Measurements from ENCODE around the gene ATP5MC3. TPM values are rescaled to one million over a fixed set of nuclear protein-coding genes. Genes with fewer than 3 reads are reported as not detected.

The ATP5MC3 gene
- total RNA-seq, 1 experiment from 2014 or later = 287 TPM

- BruUV-seq (replicated peaks) = no TSS peak
- DNase-seq (ENCODE audit: low read depth, low spot score) (no peak), ATAC-seq (no peak)
- ChIA-PET POLR2A (no interaction called here), CTCF (interaction anchor here (0.5 to 0.7 kb wide), 2 partner anchors 34 to 88 kb away, joined by 3 to 8 read pairs; no protein-coding TSS in a partner anchor)
- Histone ChIP-seq H3K9me3 (ENCODE audit: control insufficient read depth, insufficient read depth, low read depth, low read length) (no peaks in the 10 kb centered on the region), H3K4me1 (ENCODE audit: control insufficient read depth, insufficient read depth, low read length) (no peaks in the 10 kb centered on the region), H3K27ac (ENCODE audit: low read length) (no peak overlapping the region), H3K27me3 (ENCODE audit: control insufficient read depth, insufficient read depth, low read length) (no peaks in the 10 kb centered on the region; the same call in none of the 2 replicates), H3K36me3 (ENCODE audit: control insufficient read depth, insufficient read depth, low read length) (no peaks in the 10 kb centered on the region), H3K4me3 (ENCODE audit: low read depth in 2 of 2, low read length in 2 of 2) (no peak overlapping the region)
- TF ChIP-seq CTCF (IDR thresholded peaks at IDR 0.05) = no peak
- no peak for TF ChIP-seq SIN3A (IDR thresholded peaks at IDR 0.05; ENCODE audit: borderline replicate concordance, insufficient read depth, low read depth, low read length)
- TF ChIP-seq POLR2AphosphoS5 (IDR thresholded peaks at IDR 0.05; ENCODE audit: low read depth, low read length) = no peak
- TF ChIP-seq, protein P1, sequence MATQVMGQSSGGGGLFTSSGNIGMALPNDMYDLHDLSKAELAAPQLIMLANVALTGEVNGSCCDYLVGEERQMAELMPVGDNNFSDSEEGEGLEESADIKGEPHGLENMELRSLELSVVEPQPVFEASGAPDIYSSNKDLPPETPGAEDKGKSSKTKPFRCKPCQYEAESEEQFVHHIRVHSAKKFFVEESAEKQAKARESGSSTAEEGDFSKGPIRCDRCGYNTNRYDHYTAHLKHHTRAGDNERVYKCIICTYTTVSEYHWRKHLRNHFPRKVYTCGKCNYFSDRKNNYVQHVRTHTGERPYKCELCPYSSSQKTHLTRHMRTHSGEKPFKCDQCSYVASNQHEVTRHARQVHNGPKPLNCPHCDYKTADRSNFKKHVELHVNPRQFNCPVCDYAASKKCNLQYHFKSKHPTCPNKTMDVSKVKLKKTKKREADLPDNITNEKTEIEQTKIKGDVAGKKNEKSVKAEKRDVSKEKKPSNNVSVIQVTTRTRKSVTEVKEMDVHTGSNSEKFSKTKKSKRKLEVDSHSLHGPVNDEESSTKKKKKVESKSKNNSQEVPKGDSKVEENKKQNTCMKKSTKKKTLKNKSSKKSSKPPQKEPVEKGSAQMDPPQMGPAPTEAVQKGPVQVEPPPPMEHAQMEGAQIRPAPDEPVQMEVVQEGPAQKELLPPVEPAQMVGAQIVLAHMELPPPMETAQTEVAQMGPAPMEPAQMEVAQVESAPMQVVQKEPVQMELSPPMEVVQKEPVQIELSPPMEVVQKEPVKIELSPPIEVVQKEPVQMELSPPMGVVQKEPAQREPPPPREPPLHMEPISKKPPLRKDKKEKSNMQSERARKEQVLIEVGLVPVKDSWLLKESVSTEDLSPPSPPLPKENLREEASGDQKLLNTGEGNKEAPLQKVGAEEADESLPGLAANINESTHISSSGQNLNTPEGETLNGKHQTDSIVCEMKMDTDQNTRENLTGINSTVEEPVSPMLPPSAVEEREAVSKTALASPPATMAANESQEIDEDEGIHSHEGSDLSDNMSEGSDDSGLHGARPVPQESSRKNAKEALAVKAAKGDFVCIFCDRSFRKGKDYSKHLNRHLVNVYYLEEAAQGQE (IDR thresholded peaks at IDR 0.05; ENCODE audit: insufficient read depth in 1 of 2, low read depth in 2 of 2, low read length in 1 of 2) = no peak
- TF ChIP-seq TCF7L2 (IDR thresholded peaks at IDR 0.05; ENCODE audit: low read depth, low read length) = no peak
- in situ Hi-C loops (cut with HindIII; ENCODE audit: low pct_unique_long_range_greater_than_20kb, low sequenced_read_pairs) (no loop called here), intact Hi-C loops (cut with micrococcal nuclease; ENCODE audit: unreplicated experiment) (no loop called here)
These were observed 26.4 kb upstream of the ATP5MC3 start for GRCh38 chr2:175207741-175208438.

GRCh38 chr2:175206866-175207265 is 25.4 kb upstream of the ATP5MC3 start:
- H3K9me3 ChIP-seq (ENCODE audit: control insufficient read depth, insufficient read depth, low read depth, low read length) = no peaks in the 10 kb centered on the region
- no TSS peak for BruUV-seq (replicated peaks)
- H3K4me1 ChIP-seq (ENCODE audit: control insufficient read depth, insufficient read depth, low read length) = no peaks in the 10 kb centered on the region
- ATAC-seq (no peak), DNase-seq (ENCODE audit: low read depth, low spot score) (no peak)
- POLR2A ChIA-PET = no interaction called here
- no peaks in the 10 kb centered on the region for H3K36me3 ChIP-seq (ENCODE audit: control insufficient read depth, insufficient read depth, low read length)
- H3K4me3 ChIP-seq (ENCODE audit: low read depth in 2 of 2, low read length in 2 of 2) = no peak overlapping the region
- in situ Hi-C loops (cut with HindIII; ENCODE audit: low pct_unique_long_range_greater_than_20kb, low sequenced_read_pairs) = no loop called here
- intact Hi-C loops (cut with micrococcal nuclease; ENCODE audit: unreplicated experiment) = no loop called here
- CTCF ChIA-PET = no interaction called here
- no peaks in the 10 kb centered on the region; the same call in 1 of the 2 replicates for H3K27me3 ChIP-seq (ENCODE audit: control insufficient read depth, insufficient read depth, low read length)
- H3K27ac ChIP-seq (ENCODE audit: low read length) = no peak overlapping the region
- TF ChIP-seq POLR2AphosphoS5 (IDR thresholded peaks at IDR 0.05; ENCODE audit: low read depth, low read length) = no peak
- TF ChIP-seq CTCF (IDR thresholded peaks at IDR 0.05) = no peak
- TF ChIP-seq TCF7L2 (IDR thresholded peaks at IDR 0.05; ENCODE audit: low read depth, low read length) = no peak
- TF ChIP-seq, protein P1 (IDR thresholded peaks at IDR 0.05; ENCODE audit: insufficient read depth in 1 of 2, low read depth in 2 of 2, low read length in 1 of 2) = no peak
- TF ChIP-seq SIN3A (IDR thresholded peaks at IDR 0.05; ENCODE audit: borderline replicate concordance, insufficient read depth, low read depth, low read length) = no peak
